Putamen (tissue), 1 donor: ENCODE measurements around the gene SPARC.
"Not testable (repeated sequence)": the region's sequence is repeated elsewhere in the genome, so short reads cannot be mapped to it uniquely, and the experiment has no call there.

Experiments used
- DNase-seq: peaks from one replicate; pipeline ENCODE4 v3.0.0-alpha.2; 2016; ENCODE audit warnings: low spot score

SPARC gene

DNA sequence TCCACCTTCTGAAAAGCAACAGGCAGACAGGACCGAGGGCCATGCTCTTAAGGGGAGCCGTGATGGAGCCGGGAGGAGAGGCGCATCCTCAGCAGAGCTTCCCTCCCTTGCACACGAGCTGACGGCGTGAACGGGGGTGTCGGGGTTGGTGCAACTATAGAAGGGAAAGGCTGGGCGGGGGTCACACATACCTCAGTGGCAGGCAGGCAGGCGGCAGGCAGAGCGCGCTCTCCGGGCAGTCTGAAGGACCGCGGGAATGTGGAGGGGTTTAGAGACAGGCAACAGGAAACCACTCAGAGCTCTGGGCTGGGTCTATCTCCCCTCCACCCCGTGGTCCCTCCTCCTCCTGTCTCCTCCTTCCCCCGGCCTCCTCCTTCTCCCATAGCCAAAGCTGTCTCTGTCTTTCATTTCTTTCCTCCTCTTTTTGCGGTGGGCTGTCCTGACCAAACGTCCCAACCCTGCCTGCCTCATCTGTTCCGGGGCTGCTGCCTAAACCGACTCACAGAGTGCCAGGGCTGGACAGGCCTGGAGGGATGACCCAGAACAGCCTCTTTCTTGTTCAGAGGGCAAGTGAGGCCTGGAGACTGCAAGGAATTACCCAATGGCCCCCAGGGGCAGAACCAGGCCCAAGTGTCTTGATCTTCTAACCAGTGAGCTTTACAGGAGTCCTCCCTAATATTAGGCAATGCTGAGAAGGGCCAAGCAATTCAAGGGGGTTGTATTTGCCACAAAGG, at the start of gene SPARC:
Gene SPARC (minus strand): TSS at position 242 of the 734 bp plus-strand sequence. CDS start 10,727 bp downstream, outside the sequence.
- peak; percentile 74 for DNase-seq

GRCh38 chr5:151735646-151736045, 48.9 kb upstream of the SPARC start:
- DNase-seq: no peak

DNA sequence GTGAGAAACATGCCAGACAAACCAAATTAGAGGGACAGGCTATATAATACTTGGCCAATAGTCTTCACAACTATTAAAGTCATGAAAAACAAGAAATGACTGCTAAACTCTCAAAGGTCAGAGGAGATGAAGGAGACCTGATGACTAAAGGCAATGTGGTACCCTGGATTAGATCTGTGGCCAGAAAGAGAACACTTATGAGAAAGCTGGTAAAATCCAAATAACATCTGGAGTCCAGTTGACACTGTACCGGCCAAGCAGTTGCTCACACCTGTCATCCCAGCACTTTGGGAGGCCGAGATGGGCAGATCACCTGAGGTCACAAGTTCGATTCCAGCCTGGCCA, 47.3 kb upstream of the SPARC start:
- DNase-seq: no peak

- no peak for DNase-seq
These were observed 46.8 kb upstream of the SPARC start for GRCh38 chr5:151733358-151734063.

DNA sequence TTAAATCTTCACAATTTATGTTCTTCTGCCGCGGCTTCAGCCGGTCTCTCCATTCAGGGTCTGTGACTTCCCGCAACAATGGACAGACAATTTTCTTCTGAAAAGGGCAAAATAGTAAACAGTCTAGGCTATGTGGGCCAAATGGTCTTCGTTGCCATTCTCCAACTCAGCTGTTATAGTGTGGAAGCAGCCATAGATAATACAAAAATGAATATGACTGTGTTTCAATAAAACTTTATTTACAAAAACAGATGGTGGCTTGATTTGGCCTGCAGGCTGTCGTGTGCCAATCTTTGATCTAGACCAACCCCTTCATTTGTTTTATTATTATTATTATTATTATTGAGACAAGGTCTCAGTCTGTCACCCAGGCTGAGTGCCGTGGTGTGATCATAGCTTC, 43.7 kb upstream of the SPARC start:
- no peak for DNase-seq

GRCh38 chr5:151729597-151729996, 42.9 kb upstream of the SPARC start:
- not testable (repeated sequence) for DNase-seq

DNA sequence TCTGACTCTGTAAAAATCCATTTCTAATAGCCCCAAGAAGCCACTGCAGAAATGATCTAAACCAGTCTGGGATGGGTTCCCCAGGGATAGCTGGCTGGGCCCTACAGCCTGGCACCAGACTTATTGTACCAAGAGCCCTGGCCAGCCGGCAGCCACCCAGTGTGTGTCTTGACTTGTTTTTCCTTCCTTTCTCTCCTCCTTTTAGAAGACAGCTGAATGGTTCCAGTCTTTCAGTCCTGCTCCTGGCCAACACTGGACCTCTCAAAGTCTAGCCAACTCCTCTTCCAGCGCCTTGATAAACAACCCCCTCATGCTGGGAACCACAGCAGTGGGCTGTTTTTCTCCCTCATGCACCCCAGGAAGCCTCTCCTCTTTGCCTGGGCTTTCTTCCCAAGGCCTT, 37.6 kb upstream of the SPARC start:
- DNase-seq: peak; percentile 57

DNA sequence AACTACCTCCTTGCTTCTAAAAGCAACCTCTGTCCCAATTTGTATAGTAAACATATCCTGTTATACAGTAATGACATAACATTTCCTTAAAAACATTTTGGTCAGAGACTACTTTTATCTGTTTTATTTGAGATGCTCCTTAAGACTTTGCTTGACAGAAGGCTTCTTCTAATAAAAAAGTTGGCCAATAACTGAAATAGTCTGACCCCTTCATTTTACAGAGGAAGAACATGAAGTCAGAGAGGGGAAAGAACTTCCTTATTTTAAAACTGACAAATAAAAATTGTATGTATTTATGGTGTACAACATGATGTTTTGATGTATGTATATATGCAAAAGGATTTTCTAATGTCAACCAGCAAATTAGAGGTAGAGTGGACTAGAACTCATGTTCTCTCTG, 35.8 kb upstream of the SPARC start:
- DNase-seq: no peak

GRCh38 chr5:151721812-151722391, 35.2 kb upstream of the SPARC start:
- DNase-seq: no peak

DNA sequence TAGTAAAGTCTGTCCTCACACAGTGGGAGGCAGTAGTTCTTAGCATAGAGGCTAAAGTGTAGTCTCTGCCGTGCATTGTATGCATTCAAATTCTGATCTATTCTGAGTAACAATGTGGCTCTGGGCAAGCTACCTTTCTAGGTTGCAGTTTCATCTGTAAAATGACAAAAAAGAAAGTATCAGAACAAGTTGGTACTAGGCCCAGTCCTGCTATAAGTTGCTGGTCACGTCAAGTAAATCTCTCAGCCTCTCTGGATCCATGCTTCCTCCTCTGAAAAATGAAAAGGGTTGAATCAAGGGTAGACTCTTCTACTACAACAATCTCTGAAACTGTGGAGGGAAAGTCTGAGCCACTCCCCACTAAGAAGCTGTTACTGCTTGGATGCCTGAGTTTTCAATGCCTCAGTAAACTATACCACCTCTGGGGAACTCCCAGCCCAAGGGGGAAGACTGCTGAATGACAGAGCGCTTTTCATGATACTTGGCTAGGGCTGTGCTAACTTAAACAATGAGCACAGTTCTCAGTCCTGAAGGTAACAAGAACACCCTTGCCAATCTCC, 34.5 kb upstream of the SPARC start:
- no peak for DNase-seq

DNA sequence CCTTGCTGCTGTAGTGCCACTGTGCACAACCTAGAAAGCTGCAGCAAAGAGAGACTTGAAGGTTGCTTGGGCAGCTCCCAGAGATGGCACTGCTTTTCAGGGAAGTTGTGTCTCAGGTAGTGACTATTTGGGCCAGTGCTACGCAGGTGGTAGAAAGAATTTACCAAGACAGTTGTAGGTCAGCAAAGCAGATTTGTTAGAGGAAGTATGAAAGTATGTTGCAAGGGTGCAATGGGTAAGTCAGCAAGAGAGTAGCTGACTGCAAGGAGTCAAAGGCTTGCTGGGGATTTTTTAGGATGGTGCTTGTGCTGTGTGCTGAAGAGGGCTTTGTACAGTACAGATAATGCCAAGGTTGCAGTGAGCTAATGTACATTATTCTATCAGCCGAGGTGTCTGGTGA, 33.5 kb upstream of the SPARC start:
- DNase-seq: no peak

DNA sequence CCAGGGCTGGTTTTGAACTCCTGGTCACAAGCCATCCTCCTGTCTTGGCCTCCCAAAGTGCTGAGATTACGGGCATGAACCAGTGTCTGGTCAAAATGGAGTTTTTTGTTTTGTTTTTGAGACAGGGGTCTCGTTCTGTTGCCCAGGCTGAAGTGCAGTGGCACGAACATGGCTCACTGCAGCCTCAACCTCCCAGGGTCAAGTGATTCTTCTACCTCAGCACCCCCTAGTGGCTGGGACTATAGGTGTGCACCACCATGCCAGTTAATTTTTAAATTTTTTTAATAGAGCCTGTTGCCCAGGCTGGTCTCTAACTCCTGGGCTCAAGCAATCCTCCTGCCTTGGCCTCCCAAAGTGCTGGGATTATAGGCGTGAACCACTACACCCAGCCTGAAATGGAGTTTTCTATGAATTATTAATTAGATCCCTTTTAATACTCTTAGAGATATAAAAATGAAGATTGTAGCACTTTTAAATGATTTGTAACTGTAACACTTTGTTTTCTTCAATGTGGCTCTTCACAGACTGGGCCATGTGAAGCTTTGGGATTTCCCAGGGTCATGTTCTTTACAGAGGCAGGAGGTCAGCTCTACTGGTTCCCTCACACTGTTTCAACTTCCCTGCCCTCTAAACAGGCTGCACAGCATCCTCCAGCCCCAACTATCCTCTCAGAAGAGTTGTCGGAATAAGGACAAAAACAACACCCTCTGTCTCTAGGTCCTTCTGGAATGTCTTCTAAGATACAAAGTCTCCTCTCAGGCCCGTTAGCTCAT, 32.7 kb upstream of the SPARC start:
- DNase-seq: no peak

- no peak for DNase-seq
These were observed 31.9 kb upstream of the SPARC start for GRCh38 chr5:151718646-151719045.

- DNase-seq: no peak
These were observed 31.4 kb upstream of the SPARC start for GRCh38 chr5:151718153-151718552.

DNA sequence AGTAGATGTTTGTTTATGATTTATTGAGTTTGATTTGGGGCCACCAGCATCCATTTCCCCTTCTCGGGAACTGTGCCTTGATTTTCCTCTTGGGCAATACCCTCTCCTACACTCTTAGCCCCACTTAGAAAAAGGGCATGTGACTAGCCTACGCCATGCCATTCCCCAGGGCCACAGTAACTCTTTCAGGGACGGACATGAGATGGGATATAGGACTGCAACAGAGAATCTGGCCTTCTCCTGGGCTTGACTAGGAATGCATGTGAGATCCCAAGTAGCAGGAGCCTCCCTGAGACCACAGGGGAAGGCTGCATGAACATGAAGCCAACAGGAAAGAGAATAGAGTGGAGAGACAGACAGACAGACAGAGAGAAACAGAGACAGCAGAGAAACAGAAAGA, 30.7 kb upstream of the SPARC start:
- no peak for DNase-seq

DNA sequence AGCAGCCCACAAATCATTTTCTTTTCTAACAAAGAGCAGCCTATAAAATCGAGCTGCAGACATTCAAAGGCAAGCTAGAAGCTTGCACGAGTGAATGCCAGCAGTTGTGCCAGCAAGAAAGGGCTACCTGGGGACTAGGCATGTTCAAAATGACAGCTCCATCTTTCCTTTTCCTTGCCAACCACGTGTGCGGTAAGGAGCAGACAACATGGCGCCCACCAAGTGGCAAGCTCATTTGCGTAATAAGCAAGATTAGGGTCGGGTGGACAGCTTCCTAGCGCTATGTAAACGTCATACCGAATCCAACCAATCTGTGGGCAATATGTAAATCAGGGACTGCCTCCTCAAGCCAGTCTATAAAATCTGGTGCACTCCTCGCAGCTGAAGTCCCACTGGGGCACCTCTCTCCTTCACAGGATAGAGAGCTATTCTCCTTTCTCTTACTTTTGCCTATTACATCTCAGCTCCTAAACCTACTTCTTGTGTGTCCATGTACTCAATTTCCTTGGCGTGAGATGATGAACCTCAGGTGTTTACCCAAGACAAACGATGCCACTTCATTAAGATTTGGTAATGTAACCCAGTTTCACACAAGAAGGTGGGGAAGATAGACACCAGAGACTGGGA, 22.5 kb upstream of the SPARC start:
- DNase-seq: no peak

- no peak for DNase-seq
These were observed 21.4 kb upstream of the SPARC start for GRCh38 chr5:151708126-151708525.

DNA sequence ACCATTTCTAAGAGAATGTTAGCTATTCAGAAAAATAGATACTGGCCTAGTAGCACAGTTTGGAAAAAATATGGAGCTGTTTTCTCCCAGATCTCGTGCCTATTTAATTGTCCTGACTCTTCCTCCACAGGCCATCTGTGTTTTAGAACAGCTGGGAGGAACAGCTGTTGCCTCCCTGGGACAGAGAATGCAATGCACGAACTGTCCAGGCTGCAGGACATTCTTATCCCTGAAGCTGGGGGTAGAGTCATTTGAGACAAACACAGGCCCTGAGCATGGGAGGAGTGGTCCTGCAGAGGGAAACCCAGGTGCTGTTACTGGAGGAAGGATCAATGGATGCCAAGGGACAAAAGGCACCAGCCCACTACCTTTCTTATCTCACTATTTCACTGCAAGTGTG, 20.9 kb upstream of the SPARC start:
- DNase-seq: no peak

DNA sequence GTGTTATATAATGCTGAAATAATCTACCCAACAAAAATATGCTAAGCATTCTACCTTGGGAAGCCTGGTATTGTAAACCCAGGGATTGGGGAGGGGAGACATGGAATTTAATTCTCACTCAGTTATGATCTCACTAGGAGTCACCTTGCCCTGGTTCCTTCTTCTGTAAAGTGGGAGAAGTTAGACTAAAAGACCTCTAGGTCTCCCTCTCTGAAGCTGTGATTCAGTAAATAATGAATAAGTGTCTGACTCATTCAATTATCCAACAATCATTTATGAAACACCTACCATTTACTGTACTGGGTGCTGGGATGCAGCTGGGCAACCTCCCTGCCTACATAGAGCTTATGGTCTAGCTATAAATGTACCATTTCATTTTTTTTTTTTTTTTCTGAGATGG, 20.2 kb upstream of the SPARC start:
- no peak for DNase-seq

GRCh38 chr5:151703780-151704179, 17.1 kb upstream of the SPARC start:
- no peak for DNase-seq

- no peak for DNase-seq
These were observed 16.5 kb upstream of the SPARC start for GRCh38 chr5:151703227-151703626.

DNA sequence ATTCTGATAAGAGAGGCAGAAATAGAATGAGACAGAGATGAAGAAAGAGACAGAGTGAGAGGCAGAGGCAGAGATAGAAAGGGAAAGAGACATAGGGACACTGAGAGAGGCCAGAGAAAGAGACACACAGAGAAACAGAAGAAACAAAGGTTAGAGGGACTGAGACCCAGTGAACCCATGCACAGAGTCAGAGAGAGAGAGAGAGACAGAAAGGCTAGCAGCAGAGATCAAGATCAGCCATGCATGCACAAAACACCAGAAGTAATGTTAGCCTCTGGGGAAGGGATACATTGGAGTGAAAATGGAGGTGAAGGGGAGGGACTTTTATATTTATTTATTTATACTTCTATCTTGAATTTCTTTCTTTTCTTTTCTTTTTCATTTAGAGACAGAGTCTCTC, 14.1 kb upstream of the SPARC start:
- no peak for DNase-seq
